CD4-positive, CD25-positive, alpha-beta regulatory T cell (primary cell): ENCODE results near the gene SESN3. TPM values are rescaled to one million over a fixed set of nuclear protein-coding genes. Genes with fewer than 3 reads are reported as not detected.

Source experiments
- ATAC-seq, 2 donors: fragments of 150-1000 bp; cut with Tn5 transposase; one replicate each; pipeline ENCODE4 v1.10.0; 2021; ENCODE audit warnings: low read depth in 2 of 2, moderate number of reproducible peaks in 2 of 2, moderate library complexity in 1 of 2
- DNase-seq, 3 donors: peaks; one replicate each; pipeline versions ENCODE4 v3.0.0 to v3.0.0-alpha.2; 2012 to 2022; ENCODE audit warnings: mixed read lengths in 1 of 3
- H3K27ac ChIP-seq: one replicate; pipeline ENCODE4 v1.7.0; 2013; ENCODE audit warnings: mild to moderate bottlenecking, low read length; ENCODE audit not compliant: insufficient read depth, poor library complexity, severe bottlenecking
- H3K27me3 ChIP-seq: one replicate; pipeline ENCODE4 v1.7.0; 2013; ENCODE audit warnings: low read length; ENCODE audit not compliant: control insufficient read depth, insufficient read depth
- H3K36me3 ChIP-seq: one replicate; pipeline ENCODE4 v1.7.0; 2013; ENCODE audit warnings: mild to moderate bottlenecking, low read length, moderate library complexity; ENCODE audit not compliant: control insufficient read depth, insufficient read depth
- H3K4me1 ChIP-seq: 2 replicates; pipeline ENCODE4 v1.7.0; 2013; ENCODE audit warnings: mild to moderate bottlenecking, low read length; ENCODE audit not compliant: insufficient read depth, control insufficient read depth, poor library complexity, severe bottlenecking
- H3K4me3 ChIP-seq: one replicate; pipeline ENCODE4 v1.7.0; 2013; ENCODE audit warnings: low read depth, mild to moderate bottlenecking, low read length, moderate library complexity
- H3K9me3 ChIP-seq, 2 experiments: 1 replicate in 1 of 2; 2 replicates in 1 of 2; pipeline ENCODE4 v1.7.0; 2013; ENCODE audit warnings: low read length in 2 of 2, mild to moderate bottlenecking in 1 of 2, moderate library complexity in 1 of 2; ENCODE audit not compliant: control insufficient read depth in 2 of 2
- H3K27ac Mint-ChIP-seq, 3 donors: one replicate each; pipeline ENCODE4 v1.8.0; 2020 to 2022; ENCODE audit warnings: mild to moderate bottlenecking in 3 of 3, mixed read lengths in 3 of 3, moderate library complexity in 2 of 3
- H3K27me3 Mint-ChIP-seq: one replicate; pipeline ENCODE4 v1.8.0; 2022; ENCODE audit warnings: mild to moderate bottlenecking, mixed read lengths
- H3K36me3 Mint-ChIP-seq: one replicate; pipeline ENCODE4 v1.8.0; 2020; ENCODE audit warnings: mixed read lengths
- H3K4me1 Mint-ChIP-seq, 4 donors: one replicate each; pipeline ENCODE4 v1.8.0; 2020 to 2022; ENCODE audit warnings: mixed read lengths in 4 of 4, mild to moderate bottlenecking in 1 of 4
- H3K4me3 Mint-ChIP-seq, 4 donors: one replicate each; pipeline ENCODE4 v1.8.0; 2020 to 2022; ENCODE audit warnings: mild to moderate bottlenecking in 4 of 4, mixed read lengths in 4 of 4, moderate library complexity in 3 of 4
- H3K9me3 Mint-ChIP-seq, 7 donors: one replicate each; pipeline ENCODE4 v1.8.0; 2020 to 2022; ENCODE audit warnings: mixed read lengths in 7 of 7, mild to moderate bottlenecking in 3 of 7, moderate library complexity in 2 of 7
- polyA plus RNA-seq, 4 donors: library from polyadenylated mRNA; unstranded; fragments of 300-500 nt; fragmentation: Illumina TruSeq; gene quantifications; one replicate each; pipeline ENCODE4 v1.2.3, GENCODE V29; 2021
- total RNA-seq: library from RNA; stranded (reverse); gene quantifications from one replicate; pipeline ENCODE4 v1.2.3, GENCODE V29; 2022

SESN3 gene
- total and polyA plus RNA-seq, 5 donors from 2014 or later: 4.2 to 73.3 (median 7.4) TPM

DNA sequence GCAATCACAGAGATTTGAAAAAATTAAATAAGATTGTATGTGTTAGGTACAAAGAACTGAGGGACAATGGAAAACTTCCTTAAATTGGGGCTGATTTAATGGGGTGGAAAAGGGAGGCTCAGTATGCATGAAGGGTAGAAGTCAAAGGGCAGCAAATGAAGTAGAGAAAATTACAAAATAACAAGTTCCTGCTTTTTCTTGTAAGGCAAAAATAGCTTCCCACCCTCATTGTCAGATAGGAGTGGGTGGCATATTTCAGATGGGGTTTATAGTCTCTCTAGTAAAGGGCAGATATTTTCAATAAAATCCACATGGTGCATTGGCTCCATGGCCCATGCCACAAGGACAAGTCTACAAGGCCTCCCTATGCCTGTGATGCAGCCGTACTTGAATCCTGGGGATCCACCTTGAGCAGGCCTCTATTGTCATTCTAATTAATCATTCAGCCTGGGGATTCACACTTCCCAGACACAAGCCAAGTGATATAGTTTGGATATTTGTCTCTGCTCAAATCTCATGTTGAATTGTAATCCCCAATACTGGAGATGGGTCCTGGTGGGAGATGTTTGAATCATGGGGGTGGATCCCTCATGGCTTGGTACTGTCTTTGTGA, 36.7 kb upstream of the SESN3 start:
- H3K9me3 ChIP-seq: no peaks in the 10 kb centered on the region
- ATAC-seq (no peak), DNase-seq (no peak)
- H3K36me3 Mint-ChIP-seq: peaks cover 4% of the 10 kb centered on the region
- H3K36me3 ChIP-seq: no peaks in the 10 kb centered on the region
- peaks cover 0 to 4% (median 1%) of the 10 kb centered on the region in 4 donors for H3K4me1 Mint-ChIP-seq
- no peak overlapping the region for H3K4me3 Mint-ChIP-seq
- H3K27me3 Mint-ChIP-seq: peaks cover 5% of the 10 kb centered on the region
- H3K4me1 ChIP-seq: no peaks in the 10 kb centered on the region
- H3K27me3 ChIP-seq: no peaks in the 10 kb centered on the region
- no peak overlapping the region for H3K4me3 ChIP-seq
- peaks cover 0 to 2% (median 0%) of the 10 kb centered on the region in 7 donors for H3K9me3 Mint-ChIP-seq
- H3K27ac ChIP-seq: no peak overlapping the region
- H3K27ac Mint-ChIP-seq: no peak overlapping the region

- Mint-ChIP-seq H3K9me3 (peaks cover 0 to 2% (median 0%) of the 10 kb centered on the region in 7 donors), H3K4me1 (peaks cover 0 to 4% (median 1%) of the 10 kb centered on the region in 4 donors), H3K27me3 (peaks cover 5% of the 10 kb centered on the region), H3K27ac (no peak overlapping the region), H3K36me3 (peaks cover 4% of the 10 kb centered on the region), H3K4me3 (no peak overlapping the region)
- Histone ChIP-seq H3K36me3 (no peaks in the 10 kb centered on the region), H3K27ac (no peak overlapping the region), H3K27me3 (no peaks in the 10 kb centered on the region), H3K9me3 (no peaks in the 10 kb centered on the region), H3K4me1 (no peaks in the 10 kb centered on the region), H3K4me3 (no peak overlapping the region)
- DNase-seq (no peak), ATAC-seq (no peak)
These were observed 35.9 kb upstream of the SESN3 start for GRCh38 chr11:95266751-95267374.

DNA sequence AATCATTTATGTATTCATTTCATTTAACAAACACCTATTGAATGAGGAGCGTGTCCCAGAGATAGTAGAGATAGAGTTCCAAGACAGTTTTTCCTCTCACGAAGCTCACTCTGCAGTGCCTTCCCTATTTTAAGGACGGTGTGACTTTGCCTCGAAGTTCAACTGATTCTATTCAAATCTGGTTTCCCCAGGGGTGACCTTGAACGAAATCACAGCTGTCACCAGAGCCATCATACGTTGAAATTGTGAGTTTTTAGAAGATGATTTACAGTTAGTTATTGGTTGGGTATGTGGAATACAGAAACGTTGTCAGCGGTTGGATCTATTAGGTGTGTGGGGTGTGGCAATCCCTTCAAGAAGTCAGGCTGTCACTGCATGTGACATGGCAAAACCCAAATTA, 33.9 kb upstream of the SESN3 start:
- DNase-seq (no peak), ATAC-seq (no peak)
- H3K4me3 ChIP-seq: no peak overlapping the region
- H3K4me1 ChIP-seq: no peaks in the 10 kb centered on the region
- H3K36me3 ChIP-seq: no peaks in the 10 kb centered on the region
- H3K9me3 Mint-ChIP-seq: peaks cover 0 to 2% (median 0%) of the 10 kb centered on the region in 7 donors
- no peaks in the 10 kb centered on the region for H3K9me3 ChIP-seq
- H3K27ac ChIP-seq: no peak overlapping the region
- peaks cover 5% of the 10 kb centered on the region for H3K27me3 Mint-ChIP-seq
- no peaks in the 10 kb centered on the region for H3K27me3 ChIP-seq
- H3K4me3 Mint-ChIP-seq: no peak overlapping the region
- peaks cover 0 to 4% (median 1%) of the 10 kb centered on the region in 4 donors for H3K4me1 Mint-ChIP-seq
- H3K27ac Mint-ChIP-seq: no peak overlapping the region
- H3K36me3 Mint-ChIP-seq: peaks cover 4% of the 10 kb centered on the region

- Mint-ChIP-seq H3K4me3 (no peak overlapping the region), H3K4me1 (peaks cover 0 to 5% (median 1%) of the 10 kb centered on the region in 4 donors), H3K27me3 (peaks cover 5% of the 10 kb centered on the region), H3K27ac (no peak overlapping the region), H3K36me3 (peaks cover 2% of the 10 kb centered on the region), H3K9me3 (peaks cover 0 to 2% (median 0%) of the 10 kb centered on the region in 7 donors)
- Histone ChIP-seq H3K4me1 (no peaks in the 10 kb centered on the region), H3K4me3 (no peak overlapping the region), H3K27ac (no peak overlapping the region), H3K9me3 (no peaks in the 10 kb centered on the region), H3K27me3 (no peaks in the 10 kb centered on the region), H3K36me3 (no peaks in the 10 kb centered on the region)
- ATAC-seq: no peak
- peak in 1 of 3 donors; percentile 35 for DNase-seq
These were observed 32.2 kb upstream of the SESN3 start for GRCh38 chr11:95262994-95263765.

- Mint-ChIP-seq H3K4me1 (peaks cover 21 to 50% (median 43%) of the 10 kb centered on the region in 4 donors), H3K36me3 (no peaks in the 10 kb centered on the region), H3K4me3 (peak overlapping the region in 1 of 4 donors; percentile 27), H3K27ac (peak overlapping the region; percentile 26 to 93 (median 83)), H3K9me3 (no peaks in the 10 kb centered on the region), H3K27me3 (no peaks in the 10 kb centered on the region)
- ATAC-seq (no peak), DNase-seq (no peak)
- H3K27ac ChIP-seq: no peak overlapping the region
- no peaks in the 10 kb centered on the region for H3K36me3 ChIP-seq
- no peak overlapping the region for H3K4me3 ChIP-seq
- H3K9me3 ChIP-seq: no peaks in the 10 kb centered on the region
- H3K4me1 ChIP-seq: peaks cover 37% of the 10 kb centered on the region
- no peaks in the 10 kb centered on the region for H3K27me3 ChIP-seq
These were observed 26.5 kb upstream of the SESN3 start for GRCh38 chr11:95257456-95257971.

- H3K4me1 Mint-ChIP-seq: peaks cover 21 to 55% (median 46%) of the 10 kb centered on the region in 4 donors
- no peaks in the 10 kb centered on the region for H3K36me3 Mint-ChIP-seq
- Histone ChIP-seq H3K27me3 (no peaks in the 10 kb centered on the region), H3K9me3 (no peaks in the 10 kb centered on the region), H3K4me1 (peaks cover 37% of the 10 kb centered on the region), H3K4me3 (peak overlapping the region; percentile 49), H3K36me3 (no peaks in the 10 kb centered on the region), H3K27ac (no peak overlapping the region)
- H3K4me3 Mint-ChIP-seq: peak overlapping the region in 2 of 4 donors; percentile 33 to 57
- H3K27ac Mint-ChIP-seq: peak overlapping the region; percentile 79 to 93 (median 93)
- ATAC-seq: peak; percentile 19 to 31
- H3K27me3 Mint-ChIP-seq: no peaks in the 10 kb centered on the region
- DNase-seq: peak in 1 of 3 donors; percentile 62
- no peaks in the 10 kb centered on the region for H3K9me3 Mint-ChIP-seq
These were observed 25.3 kb upstream of the SESN3 start for GRCh38 chr11:95256321-95256779.

DNA sequence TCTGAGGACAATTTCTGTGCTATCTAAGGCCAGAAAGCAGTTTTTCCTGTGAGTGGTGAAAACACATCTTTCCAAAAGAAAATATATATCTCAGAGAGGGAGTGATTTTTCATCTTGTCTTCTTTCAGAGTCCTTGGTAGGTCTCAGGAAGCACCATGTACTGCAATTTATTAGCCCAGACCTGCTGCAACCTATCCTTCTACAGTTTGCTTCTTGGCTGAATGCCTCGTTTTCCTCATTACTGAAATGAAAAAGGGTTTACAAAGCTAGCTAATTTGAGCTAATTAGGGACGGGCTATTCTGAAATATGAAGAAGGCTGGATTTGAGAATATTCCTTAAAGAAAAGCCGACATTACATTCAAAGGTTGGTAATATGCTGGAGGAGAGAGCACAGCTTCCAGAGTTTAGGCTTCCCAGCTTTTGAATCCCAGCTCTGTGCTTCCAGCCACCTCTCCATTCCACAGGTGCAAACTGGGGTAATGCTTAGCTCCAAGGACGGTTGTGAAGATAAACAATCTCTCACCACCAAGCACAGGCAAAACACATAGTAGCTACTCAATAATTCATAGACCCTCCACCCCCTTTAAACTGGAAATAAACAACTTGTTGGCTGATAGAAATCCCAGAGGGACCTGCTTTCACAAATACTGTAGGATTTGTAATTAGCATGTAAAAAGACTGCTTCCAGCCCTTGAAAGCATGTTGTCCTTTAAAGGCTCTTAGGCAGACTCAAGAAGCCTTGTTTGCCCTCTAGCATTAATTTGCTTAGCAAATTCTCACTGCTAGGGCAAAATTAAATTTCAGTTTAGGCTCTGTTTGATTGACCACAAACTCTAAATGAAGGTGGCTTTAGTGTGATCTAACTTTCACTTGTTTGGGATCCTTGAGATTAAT, 24.5 kb upstream of the SESN3 start:
- ATAC-seq (no peak), DNase-seq (no peak)
- H3K27me3 ChIP-seq: no peaks in the 10 kb centered on the region
- H3K4me1 Mint-ChIP-seq: peaks cover 21 to 55% (median 46%) of the 10 kb centered on the region in 4 donors
- no peaks in the 10 kb centered on the region for H3K36me3 ChIP-seq
- H3K4me1 ChIP-seq: peaks cover 37% of the 10 kb centered on the region
- no peaks in the 10 kb centered on the region for H3K9me3 ChIP-seq
- no peaks in the 10 kb centered on the region for H3K36me3 Mint-ChIP-seq
- peak overlapping the region; percentile 49 for H3K4me3 ChIP-seq
- H3K4me3 Mint-ChIP-seq: peak overlapping the region in 3 of 4 donors; percentile 15 to 89 (median 71)
- no peaks in the 10 kb centered on the region for H3K9me3 Mint-ChIP-seq
- peak overlapping the region; percentile 75 for H3K27ac ChIP-seq
- peak overlapping the region; percentile 83 to 93 (median 83) for H3K27ac Mint-ChIP-seq
- no peaks in the 10 kb centered on the region for H3K27me3 Mint-ChIP-seq
